Fibroblast of pulmonary artery (primary cell): Measurements from ENCODE around the gene SH3BGR.

ENCODE experiments used
- DNase-seq: peaks from one replicate; pipeline ENCODE4 v3.0.0-alpha.2; 2010; ENCODE audit warnings: low read depth
- H3K4me3 ChIP-seq: replicated peaks from 2 replicates; pipeline ENCODE4 v1.5.1; 2011; ENCODE audit warnings: low read depth, mild to moderate bottlenecking, control low read depth, low read length, moderate library complexity
- TF ChIP-seq, protein P1 (sequence below): IDR thresholded peaks from 2 replicates; pipeline ENCODE4 v1.5.1; 2011; ENCODE audit warnings: mild to moderate bottlenecking, control low read depth, low read length, inconsistent platforms; ENCODE audit errors: missing control alignments

Gene SH3BGR

GRCh38 chr21:39523915-39524314, 72.1 kb downstream of the SH3BGR start:
- H3K4me3 ChIP-seq: no peak overlapping the region
- TF ChIP-seq, protein P1, sequence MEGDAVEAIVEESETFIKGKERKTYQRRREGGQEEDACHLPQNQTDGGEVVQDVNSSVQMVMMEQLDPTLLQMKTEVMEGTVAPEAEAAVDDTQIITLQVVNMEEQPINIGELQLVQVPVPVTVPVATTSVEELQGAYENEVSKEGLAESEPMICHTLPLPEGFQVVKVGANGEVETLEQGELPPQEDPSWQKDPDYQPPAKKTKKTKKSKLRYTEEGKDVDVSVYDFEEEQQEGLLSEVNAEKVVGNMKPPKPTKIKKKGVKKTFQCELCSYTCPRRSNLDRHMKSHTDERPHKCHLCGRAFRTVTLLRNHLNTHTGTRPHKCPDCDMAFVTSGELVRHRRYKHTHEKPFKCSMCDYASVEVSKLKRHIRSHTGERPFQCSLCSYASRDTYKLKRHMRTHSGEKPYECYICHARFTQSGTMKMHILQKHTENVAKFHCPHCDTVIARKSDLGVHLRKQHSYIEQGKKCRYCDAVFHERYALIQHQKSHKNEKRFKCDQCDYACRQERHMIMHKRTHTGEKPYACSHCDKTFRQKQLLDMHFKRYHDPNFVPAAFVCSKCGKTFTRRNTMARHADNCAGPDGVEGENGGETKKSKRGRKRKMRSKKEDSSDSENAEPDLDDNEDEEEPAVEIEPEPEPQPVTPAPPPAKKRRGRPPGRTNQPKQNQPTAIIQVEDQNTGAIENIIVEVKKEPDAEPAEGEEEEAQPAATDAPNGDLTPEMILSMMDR: no peak
- no peak for DNase-seq

DNA sequence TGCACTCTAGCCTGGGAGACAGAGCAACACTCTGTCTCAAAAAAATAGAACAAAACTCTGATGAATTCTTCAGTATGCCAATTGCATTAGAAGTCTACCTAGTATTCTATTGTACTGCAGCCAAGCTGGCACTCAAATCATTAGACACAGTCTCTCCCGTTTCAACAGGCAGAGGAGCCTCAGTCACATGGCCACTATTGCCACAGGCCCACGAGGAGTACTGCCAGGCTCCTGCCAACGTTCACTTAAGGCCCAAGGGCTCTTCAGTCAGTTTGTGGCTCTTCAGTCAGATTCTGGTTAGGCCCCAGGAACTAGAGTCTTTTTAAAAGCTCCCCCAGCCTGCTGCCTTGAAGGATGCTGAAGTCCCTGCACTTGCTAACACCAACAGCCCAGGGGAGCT, 73.4 kb downstream of the SH3BGR start:
- no peak overlapping the region for H3K4me3 ChIP-seq
- DNase-seq: no peak
- TF ChIP-seq, protein P1: no peak

DNA sequence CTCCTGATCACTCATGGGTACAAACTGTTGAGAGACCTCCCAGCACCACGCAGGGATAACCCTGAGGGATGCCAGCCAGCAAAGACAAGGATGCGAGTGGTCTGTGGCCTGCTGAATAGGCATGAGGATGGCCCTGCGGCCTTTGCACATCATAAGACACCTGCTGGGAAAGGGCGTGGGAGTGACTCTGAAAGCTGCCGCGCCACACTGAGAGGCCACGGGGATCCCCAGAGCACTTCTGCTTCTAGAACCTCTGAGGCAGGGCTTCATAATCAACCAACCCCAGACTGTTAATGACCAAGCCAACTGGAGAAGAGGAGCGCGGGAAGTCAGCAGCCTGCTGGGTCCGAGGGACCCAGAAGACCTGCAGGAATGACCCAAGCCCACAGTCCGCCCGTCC, 73.8 kb downstream of the SH3BGR start:
- DNase-seq: no peak
- TF ChIP-seq, protein P1: no peak
- H3K4me3 ChIP-seq: no peak overlapping the region

- TF ChIP-seq, protein P1: no peak
- H3K4me3 ChIP-seq: no peak overlapping the region
- no peak for DNase-seq
These were observed 75.4 kb downstream of the SH3BGR start for GRCh38 chr21:39527067-39527595.

DNA sequence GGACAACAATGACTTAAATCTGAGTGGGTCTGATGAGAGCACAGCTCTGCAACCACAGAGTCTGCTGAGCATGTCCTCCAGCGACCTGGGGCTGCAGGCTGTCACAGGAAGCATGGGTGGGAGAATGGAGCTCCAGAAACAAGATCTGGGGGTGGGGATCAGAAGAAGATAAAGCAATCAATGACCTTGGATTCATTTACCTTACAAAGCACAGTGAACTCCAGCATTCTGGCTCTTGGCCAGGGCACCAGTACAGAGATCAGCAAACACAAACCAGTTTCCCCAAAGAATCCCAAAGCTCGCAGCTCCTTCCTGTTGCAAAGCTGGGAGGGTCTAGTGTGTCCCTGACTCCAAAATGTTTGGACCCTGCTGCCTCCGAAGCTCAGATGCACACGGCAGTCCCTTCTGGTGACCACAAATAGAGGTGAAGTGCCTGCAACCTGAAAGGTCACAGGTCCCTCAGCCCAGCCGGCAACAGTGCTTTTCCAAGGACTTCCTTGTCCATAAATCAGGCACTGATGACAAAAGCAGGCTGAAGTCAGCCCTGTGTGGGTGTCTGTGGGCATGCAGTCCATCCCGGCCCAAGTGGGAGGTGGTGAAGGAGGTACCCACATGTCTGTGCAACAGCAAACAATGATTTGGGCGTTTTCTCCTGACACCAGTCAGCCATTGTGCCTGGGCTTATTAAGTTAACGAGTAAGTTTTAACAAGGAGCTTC, 76.1 kb downstream of the SH3BGR start:
- DNase-seq: no peak
- H3K4me3 ChIP-seq: no peak overlapping the region
- TF ChIP-seq, protein P1: no peak

- no peak for DNase-seq
- TF ChIP-seq, protein P1: no peak
- no peak overlapping the region for H3K4me3 ChIP-seq
These were observed 77.3 kb downstream of the SH3BGR start for GRCh38 chr21:39529026-39529425.

DNA sequence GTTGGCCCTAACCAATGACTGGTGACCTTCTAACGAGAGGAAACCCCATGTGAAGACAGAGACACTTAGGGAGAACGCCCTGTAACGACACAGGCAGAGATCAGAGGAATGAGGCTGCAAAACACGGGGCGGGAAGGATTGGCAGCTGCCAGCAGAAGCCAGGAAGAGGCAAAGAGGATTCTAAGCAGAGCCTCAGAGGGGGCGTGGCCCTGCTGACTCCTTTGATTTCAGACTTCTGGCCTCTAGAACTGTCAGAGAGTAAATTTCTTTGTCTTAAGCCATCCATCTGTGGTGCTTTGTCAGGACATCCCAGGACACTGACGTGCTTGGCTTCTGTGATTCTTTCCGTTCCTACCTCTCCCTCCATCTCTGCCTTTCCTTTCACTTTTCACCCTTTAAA, 79.3 kb downstream of the SH3BGR start:
- TF ChIP-seq, protein P1: no peak
- no peak for DNase-seq
- H3K4me3 ChIP-seq: no peak overlapping the region
